HG02943 (cell line): ENCODE measurements around the gene SH3PXD2B.

Experiments
- ATAC-seq: cut with Tn5 transposase; IDR thresholded peaks from one replicate; pipeline ENCODE4 v1.9.1; 2021; ENCODE audit warnings: mild to moderate bottlenecking, low read depth, moderate library complexity; ENCODE audit not compliant: unreplicated experiment

The SH3PXD2B gene

GRCh38 chr5:172455087-172455381 is 709 bp upstream of the SH3PXD2B start:
- ATAC-seq = no peak

GRCh38 chr5:172453986-172454357 is 353 bp downstream of the SH3PXD2B start:
- no peak for ATAC-seq

- ATAC-seq = no peak
Measured at GRCh38 chr5:172453206-172453985, 929 bp downstream of the SH3PXD2B start.

- ATAC-seq = no peak
Measured at GRCh38 chr5:172452398-172453205, 1.7 kb downstream of the SH3PXD2B start.

GRCh38 chr5:172451771-172452197 is 2.5 kb downstream of the SH3PXD2B start:
- no peak for ATAC-seq

GRCh38 chr5:172450861-172451695 is 3.2 kb downstream of the SH3PXD2B start:
- no peak for ATAC-seq

GRCh38 chr5:172450453-172450852 is 3.9 kb downstream of the SH3PXD2B start:
- no peak for ATAC-seq

- ATAC-seq = no peak
Measured at GRCh38 chr5:172448999-172449398, 5.3 kb downstream of the SH3PXD2B start.

GRCh38 chr5:172447646-172448365 is 6.5 kb downstream of the SH3PXD2B start:
- no peak for ATAC-seq

GRCh38 chr5:172446336-172447051 is 7.8 kb downstream of the SH3PXD2B start:
- no peak for ATAC-seq

GRCh38 chr5:172445866-172446265 is 8.5 kb downstream of the SH3PXD2B start:
- ATAC-seq = no peak

GRCh38 chr5:172444626-172445365 is 9.5 kb downstream of the SH3PXD2B start:
- no peak for ATAC-seq

GRCh38 chr5:172444110-172444510 is 10.2 kb downstream of the SH3PXD2B start:
- no peak for ATAC-seq

GRCh38 chr5:172443441-172444109 is 10.8 kb downstream of the SH3PXD2B start:
- no peak for ATAC-seq

GRCh38 chr5:172442592-172442991 is 11.7 kb downstream of the SH3PXD2B start:
- no peak for ATAC-seq

GRCh38 chr5:172441262-172441751 is 13.0 kb downstream of the SH3PXD2B start:
- no peak for ATAC-seq

GRCh38 chr5:172440486-172440885 is 13.8 kb downstream of the SH3PXD2B start:
- ATAC-seq = no peak

GRCh38 chr5:172439785-172440477 is 14.4 kb downstream of the SH3PXD2B start:
- no peak for ATAC-seq
